ENCODE results near the gene MXRA8. TPM values are rescaled to one million over a fixed set of nuclear protein-coding genes. Genes with fewer than 3 reads are reported as not detected.

Gene MXRA8
- total and polyA plus RNA-seq, 4 donors = 38.5 to 213 (median 66.9) TPM

DNA sequence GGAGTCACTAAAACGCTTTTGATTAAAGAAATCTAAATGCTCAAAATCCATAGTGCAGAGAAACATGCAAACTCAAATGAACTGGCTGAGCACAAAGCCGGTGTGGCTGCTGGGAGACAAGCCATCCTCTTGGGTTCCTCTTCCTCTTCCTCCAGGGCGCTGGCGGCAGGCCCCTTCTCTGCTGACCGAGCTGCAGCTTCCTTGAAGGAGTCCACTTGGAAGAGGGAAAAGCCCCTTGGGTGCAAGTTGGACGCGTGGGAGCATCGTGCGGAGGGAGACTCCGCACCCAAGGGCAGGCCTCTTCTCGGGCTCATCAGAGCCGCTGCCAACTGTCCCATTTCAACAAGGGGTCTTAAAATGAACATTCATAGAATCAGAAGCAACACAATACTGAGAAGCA is 32.9 kb upstream of the MXRA8 start:
- H3K4me1 ChIP-seq (ENCODE audit: control insufficient read depth in 5 of 5, insufficient read depth in 5 of 5, low read length in 5 of 5) = peaks cover 0 to 5% (median 0%) of the 10 kb centered on the region in 5 donors
- H3K36me3 ChIP-seq (ENCODE audit: control insufficient read depth in 4 of 4, insufficient read depth in 4 of 4, low read length in 4 of 4) = peaks cover 41 to 70% (median 56%) of the 10 kb centered on the region in 4 donors
- H3K4me3 ChIP-seq = no peak overlapping the region
- ATAC-seq (ENCODE audit: insufficient read depth, low FRiP score) (no peak), DNase-seq (no peak)
- WGBS, 2 donors = 79% methylated on average over 12 of the region's 12 CpGs
- H3K27me3 ChIP-seq (ENCODE audit: control insufficient read depth in 3 of 3, insufficient read depth in 3 of 3, low read length in 2 of 3) = no peaks in the 10 kb centered on the region
- H3K27ac ChIP-seq (ENCODE audit: low read depth in 1 of 2, low read length in 1 of 2) = no peak overlapping the region
- peaks cover 0 to 2% (median 0%) of the 10 kb centered on the region in 4 donors for H3K9me3 ChIP-seq (ENCODE audit: control insufficient read depth in 4 of 4, insufficient read depth in 3 of 4, low read length in 3 of 4)
- TF ChIP-seq CTCF (IDR thresholded peaks at IDR 0.05; ENCODE audit: control extremely low read depth, extremely low read depth) = no peak
- H3K9ac ChIP-seq (ENCODE audit: insufficient read depth in 1 of 2, low read length in 2 of 2) = no peak overlapping the region

GRCh38 chr1:1390675-1391074 is 32.3 kb upstream of the MXRA8 start:
- TF ChIP-seq CTCF (IDR thresholded peaks at IDR 0.05; ENCODE audit: control extremely low read depth, extremely low read depth) = no peak
- DNase-seq (no peak), ATAC-seq (ENCODE audit: insufficient read depth, low FRiP score) (no peak)
- H3K4me3 ChIP-seq = no peak overlapping the region
- peaks cover 44 to 75% (median 58%) of the 10 kb centered on the region in 4 donors for H3K36me3 ChIP-seq (ENCODE audit: control insufficient read depth in 4 of 4, insufficient read depth in 4 of 4, low read length in 4 of 4)
- no peaks in the 10 kb centered on the region for H3K27me3 ChIP-seq (ENCODE audit: control insufficient read depth in 3 of 3, insufficient read depth in 3 of 3, low read length in 2 of 3)
- H3K9me3 ChIP-seq (ENCODE audit: control insufficient read depth in 4 of 4, insufficient read depth in 3 of 4, low read length in 3 of 4) = peaks cover 0 to 2% (median 0%) of the 10 kb centered on the region in 4 donors
- H3K4me1 ChIP-seq (ENCODE audit: control insufficient read depth in 5 of 5, insufficient read depth in 5 of 5, low read length in 5 of 5) = peaks cover 0 to 5% (median 0%) of the 10 kb centered on the region in 5 donors
- no peak overlapping the region for H3K9ac ChIP-seq (ENCODE audit: insufficient read depth in 1 of 2, low read length in 2 of 2)
- H3K27ac ChIP-seq (ENCODE audit: low read depth in 1 of 2, low read length in 1 of 2) = no peak overlapping the region
- whole genome bisulfite sequencing, 2 donors = 79 to 86% methylated on average over 12 of the region's 12 CpGs

DNA sequence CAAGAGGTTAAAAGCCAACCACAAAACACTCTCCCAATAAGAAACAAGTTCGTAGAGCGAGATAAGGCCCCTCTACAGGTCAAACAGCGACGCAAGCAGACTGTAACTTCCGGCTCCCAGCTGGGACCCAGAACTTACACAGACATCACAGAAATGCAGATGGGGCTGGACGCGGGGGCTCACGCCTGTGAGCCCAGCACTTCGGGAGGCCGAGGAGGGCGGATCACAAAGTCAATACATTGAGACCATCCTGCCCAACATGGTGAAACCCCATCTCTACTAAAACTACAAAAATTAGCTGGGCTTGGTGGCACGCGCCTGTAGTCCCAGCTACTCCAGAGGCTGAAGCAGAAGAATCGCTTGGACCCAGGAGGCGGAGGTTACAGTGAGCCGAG is 29.7 kb upstream of the MXRA8 start:
- Histone ChIP-seq H3K9me3 (ENCODE audit: control insufficient read depth in 4 of 4, insufficient read depth in 3 of 4, low read length in 3 of 4) (peaks cover 0 to 2% (median 0%) of the 10 kb centered on the region in 4 donors), H3K27ac (ENCODE audit: low read depth in 1 of 2, low read length in 1 of 2) (no peak overlapping the region), H3K27me3 (ENCODE audit: control insufficient read depth in 3 of 3, insufficient read depth in 3 of 3, low read length in 2 of 3) (no peaks in the 10 kb centered on the region), H3K4me3 (no peak overlapping the region), H3K4me1 (ENCODE audit: control insufficient read depth in 5 of 5, insufficient read depth in 5 of 5, low read length in 5 of 5) (peaks cover 0 to 5% (median 0%) of the 10 kb centered on the region in 5 donors), H3K9ac (ENCODE audit: insufficient read depth in 1 of 2, low read length in 2 of 2) (no peak overlapping the region), H3K36me3 (ENCODE audit: control insufficient read depth in 4 of 4, insufficient read depth in 4 of 4, low read length in 4 of 4) (peaks cover 33 to 61% (median 43%) of the 10 kb centered on the region in 4 donors)
- 96 to 99% methylated on average over 16 of the region's 16 CpGs for WGBS, 2 donors
- DNase-seq (no peak), ATAC-seq (ENCODE audit: insufficient read depth, low FRiP score) (no peak)
- no peak for TF ChIP-seq CTCF (IDR thresholded peaks at IDR 0.05; ENCODE audit: control extremely low read depth, extremely low read depth)

Data from lung (tissue), 12 donors.